CD4-positive, alpha-beta T cell treated with Interferon gamma for 1 hour (primary cell): ENCODE data around the gene MYCN.
"Not testable (repeated sequence)": the region's sequence is repeated elsewhere in the genome, so short reads cannot be mapped to it uniquely, and the experiment has no call there.

ENCODE experiments used
- DNase-seq: peaks from one replicate; pipeline ENCODE4 v3.0.0-alpha.2; 2020

MYCN gene

DNA sequence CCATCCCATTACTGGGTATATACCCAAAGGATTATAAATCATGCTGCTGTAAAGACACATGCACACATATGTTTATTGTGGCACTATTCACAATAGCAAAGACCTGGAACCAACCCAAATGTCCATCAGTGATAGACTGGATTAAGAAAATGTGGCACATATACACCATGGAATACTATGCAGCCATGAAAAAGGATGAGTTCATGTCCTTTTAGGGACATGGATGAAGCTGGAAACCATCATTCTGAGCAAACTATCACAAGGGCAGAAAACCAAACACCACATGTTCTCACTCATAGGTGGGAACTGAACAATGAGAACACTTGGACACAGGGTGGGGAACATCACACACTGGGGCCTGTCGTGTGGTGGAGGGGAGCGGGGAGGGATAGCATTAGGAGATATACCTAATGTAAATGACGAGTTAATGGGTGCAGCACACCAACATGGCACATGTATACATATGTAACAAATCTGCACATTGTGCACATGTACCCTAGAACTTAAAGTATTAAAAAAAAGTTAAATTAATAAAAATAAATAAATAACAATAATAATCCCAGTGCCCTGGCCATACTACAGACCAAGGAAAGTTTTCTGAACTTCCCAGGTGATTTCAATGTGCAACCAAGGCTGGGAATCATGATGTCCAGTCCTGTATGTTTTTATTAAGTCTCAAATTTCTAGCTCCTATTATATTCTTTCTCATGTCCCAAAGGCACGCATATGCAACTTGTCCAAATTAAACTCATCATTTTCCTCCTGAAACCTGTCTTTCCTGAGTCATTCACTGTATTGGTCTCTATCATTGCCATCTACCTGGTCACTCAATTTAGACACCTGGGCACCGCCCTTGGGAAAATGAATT is 23.0 kb downstream of the MYCN start:
- not testable (repeated sequence) for DNase-seq

DNA sequence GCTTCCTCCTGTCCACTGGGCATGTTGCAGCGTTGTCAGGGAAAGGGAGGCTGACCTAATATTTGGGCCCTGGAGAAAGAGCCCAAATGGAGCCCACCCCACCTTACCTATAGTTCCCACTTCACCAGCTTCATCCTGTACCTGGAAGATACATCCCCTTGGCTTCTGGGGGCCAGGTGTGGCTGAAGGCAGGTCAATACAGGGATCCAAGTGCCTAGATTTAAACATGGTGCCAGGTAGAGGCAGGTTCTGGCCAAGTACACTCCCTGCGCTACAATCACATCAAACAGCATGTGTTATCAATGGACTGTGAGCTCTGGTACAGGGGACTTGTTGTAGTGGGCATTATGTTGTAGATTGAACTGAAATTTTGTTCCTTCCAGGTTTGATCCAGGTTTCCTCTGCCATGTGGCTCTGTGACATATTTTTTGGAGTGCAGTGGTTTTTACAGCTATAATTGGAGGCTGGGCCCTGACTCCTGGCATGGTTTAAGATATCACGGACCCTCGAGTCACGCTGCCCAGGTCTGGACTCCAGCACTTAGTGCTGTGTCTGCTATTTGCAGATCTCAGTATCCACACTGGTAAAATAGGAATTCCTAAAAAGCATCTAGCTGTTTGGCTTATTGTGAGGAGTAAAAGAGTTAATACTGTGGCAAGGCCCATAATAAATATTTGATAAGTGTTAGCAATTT is 23.8 kb downstream of the MYCN start:
- DNase-seq: no peak

DNA sequence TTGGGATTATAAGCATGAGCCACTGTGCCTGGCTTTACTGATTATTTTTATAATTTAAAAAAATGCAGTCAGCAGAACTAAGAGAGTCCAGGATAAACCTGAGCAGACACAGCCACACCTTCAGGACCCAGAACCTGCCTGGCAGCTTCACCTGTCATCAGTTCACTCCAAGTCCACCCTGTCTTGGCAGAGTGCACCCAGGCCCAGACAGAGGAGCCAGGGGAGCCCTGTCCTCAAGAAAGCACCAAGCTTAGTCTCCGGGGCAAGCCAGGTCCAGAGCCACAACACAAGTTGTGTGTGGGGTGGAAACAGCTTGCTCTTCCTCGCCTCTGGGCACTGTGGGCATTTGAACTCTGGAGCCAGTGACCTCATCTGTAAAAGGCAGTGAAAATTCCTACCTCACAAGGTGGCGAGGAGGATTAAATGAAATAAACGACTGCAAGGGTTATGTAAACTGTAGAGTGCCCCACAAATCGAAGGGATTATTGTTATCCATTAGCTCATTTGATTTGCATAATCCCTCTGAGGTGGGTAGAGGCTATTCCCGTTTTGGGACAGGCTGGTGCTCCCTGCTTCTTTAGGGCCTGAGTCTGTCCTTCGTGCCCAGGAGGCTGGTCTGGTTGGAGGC is 24.7 kb downstream of the MYCN start:
- no peak for DNase-seq

DNA sequence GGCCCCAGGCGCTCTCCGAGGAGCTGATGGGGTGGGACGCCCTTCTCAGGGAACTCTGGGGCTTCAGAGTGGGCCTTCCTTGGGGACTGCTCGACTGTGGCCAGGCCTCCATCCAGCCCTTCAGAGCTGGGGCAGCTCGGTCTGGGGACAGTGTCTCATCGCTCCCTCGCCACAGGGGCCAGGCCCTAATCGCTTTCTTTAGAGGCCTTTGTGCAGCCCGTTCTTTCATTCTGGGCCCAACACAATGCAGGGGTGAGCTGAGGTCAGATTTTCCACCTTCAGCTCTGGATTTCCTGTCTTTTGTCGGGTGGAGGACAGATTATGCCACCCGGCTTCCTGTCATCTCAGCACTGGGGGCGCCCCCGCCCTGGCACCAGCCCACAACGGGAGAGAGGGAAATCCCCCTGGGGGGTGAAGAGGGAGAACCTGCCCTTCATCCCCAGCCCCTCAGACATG is 25.2 kb downstream of the MYCN start:
- DNase-seq: peak; percentile 18

DNA sequence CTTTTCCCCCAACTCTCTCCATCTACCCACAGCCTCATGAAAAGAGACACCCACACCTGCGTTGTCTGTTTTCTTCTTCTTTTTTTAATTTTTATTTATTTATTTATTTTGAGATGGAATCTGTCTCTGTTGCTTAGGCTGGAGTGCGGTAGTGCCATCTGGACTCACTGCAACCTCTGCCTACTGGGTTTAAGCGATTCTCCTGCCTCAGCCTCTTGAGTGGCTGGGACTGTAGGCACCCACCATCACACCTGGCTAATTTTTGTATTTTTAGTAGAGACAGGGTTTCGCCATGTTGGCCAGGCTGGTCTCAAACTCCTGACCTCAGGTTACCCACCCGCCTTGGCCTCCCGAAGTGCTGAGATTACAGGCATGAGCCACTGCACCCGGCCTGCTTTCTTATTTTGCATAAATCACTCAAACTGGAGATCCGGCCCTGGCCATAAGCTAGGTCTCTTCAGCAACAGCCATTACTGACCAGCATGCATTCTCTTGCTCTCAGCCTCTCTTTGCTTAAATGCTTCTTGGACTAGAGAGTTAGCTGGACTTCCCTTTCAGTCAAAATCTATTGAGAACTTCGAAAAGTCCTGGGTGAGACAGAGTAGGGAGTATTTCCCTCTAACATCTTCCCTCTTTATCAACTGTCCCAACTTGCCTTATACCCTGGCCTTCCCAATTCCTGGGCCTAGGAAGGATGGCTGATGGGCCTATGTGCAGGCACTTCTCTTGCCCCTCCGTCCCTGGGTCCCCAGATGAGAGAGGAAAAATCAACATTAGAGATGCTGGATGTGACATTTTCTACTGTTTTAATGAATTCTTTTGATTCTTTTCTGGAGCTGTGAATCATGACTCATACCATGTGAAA is 27.3 kb downstream of the MYCN start:
- DNase-seq: no peak

DNA sequence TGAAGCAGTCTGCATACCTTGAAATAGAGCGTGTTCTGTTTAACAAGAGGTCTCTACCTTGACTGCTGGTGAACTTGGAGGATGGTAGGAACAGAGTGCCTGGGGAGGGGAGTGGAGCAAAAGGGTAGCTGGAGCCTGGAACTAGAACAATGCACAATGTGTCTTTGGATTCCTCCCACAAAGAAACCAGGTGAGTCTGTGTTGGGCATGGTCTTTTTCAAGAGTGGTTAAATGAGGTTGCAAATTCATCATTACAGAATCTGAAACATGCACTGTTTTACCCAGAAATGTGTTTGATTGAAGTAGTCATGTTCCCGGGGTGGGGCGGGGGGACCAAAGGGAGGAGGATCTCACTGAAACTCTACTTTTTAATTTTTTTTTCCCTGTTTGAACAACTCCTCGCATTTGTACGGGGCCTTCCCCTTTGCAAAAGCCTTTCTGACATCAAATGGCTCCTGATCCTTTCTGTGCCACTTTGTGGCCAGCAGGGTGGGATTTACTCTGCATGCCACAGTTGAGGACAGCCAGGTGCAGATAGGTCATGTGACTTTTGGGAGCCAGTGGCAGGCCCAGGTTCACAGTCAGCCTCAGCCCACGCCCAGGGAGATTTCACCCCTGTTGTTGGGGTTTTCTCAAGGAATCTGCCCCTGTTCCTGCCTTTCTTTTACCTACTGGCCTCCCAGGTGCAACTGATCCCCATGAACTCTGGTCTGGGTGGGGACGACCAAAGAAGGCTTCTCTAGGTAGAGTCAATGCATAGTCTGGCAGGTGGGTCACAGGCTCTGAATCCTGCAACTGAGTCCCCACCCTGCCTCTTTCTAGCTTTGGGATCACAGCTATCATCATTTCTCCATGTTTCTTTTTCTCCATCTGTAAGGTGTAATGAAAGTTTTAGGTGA is 28.2 kb downstream of the MYCN start:
- DNase-seq: no peak

DNA sequence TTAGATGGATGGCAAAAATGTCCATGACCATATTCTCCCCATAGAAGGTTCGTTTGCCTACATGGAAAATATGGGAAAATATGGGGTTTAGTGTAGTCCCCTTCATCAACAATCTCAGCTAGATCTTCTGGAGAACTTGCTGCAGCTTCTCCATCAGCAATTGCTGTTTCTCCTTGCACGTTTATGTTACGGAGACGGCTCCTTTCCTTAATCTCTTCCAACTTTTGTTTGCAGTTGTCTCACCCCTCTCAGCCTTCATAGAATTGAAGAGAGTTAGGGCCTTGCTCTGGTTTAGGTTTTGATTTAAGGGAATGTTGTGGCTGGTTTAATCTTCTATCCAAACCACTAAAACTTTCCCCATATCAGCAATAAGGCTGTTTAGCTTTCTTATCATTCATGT is 28.9 kb downstream of the MYCN start:
- no peak for DNase-seq

DNA sequence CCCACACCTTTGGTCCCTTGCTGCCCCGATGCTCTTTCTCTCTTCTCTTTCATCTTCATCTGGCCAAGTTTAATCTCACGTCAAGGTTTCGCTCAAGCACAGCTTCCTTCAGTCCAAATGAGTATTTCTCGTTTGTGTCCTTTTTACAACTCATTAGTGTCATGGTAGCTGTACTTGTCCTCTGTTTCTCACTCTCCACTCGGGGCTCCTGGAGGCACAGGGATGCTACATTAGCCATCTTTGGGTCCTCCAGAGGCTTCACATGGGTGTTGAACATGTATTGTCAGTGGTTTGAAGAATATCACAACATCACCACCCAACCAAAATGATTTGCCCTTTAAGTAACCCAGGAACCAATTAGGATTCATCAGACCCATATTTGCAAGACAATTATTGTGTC is 30.4 kb downstream of the MYCN start:
- no peak for DNase-seq

DNA sequence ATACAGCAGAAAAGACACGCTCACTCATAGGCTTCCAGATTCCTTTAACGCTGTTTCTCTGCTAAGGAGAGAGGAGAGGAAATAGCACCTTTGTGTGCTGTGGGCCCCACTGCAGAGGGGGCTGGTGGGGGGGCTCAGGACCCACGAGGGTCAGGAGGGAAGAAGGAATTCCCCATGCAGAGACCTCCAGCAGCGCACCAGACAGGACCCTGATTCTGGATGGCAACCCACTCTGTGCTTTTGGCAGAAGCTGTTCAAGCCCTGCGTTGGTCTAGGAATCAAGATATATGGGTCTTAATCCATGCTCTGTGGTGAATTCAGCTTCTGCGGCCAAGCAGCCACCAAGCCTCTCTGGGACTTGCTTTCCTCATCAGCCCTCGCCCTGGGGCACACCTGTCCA is 31.0 kb downstream of the MYCN start:
- DNase-seq: no peak

DNA sequence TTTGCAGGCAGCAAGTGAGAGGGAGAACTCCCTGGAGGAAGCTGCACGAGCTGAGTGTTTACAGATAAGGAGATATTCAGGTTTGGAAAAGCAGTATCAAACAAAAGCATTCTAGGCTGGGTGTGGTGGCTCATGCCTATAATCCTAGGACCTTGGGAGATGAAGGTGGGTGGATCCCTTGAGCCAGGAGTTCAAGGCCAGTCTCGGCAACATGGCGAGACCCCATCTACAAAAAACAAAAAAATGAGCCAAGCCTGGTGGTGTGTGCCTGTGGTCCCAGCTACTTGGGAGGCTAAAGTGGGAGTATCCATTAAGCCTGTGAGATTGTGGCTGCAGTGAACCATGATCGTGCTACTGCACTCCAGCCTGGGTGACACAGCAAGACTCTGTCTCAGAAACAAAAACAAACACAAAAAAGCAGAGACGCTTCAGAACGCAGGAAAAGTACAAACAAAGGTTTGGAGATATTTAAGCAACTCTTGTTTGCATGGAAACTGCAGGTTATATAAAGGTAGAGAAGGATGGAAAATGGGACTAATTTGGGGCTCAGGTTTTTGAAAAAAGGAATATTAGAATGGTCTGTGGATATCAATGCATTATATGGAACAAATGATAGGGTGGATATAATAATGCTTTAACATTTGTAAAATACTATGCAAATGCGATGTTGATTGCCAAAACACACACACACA is 31.6 kb downstream of the MYCN start:
- DNase-seq: no peak

DNA sequence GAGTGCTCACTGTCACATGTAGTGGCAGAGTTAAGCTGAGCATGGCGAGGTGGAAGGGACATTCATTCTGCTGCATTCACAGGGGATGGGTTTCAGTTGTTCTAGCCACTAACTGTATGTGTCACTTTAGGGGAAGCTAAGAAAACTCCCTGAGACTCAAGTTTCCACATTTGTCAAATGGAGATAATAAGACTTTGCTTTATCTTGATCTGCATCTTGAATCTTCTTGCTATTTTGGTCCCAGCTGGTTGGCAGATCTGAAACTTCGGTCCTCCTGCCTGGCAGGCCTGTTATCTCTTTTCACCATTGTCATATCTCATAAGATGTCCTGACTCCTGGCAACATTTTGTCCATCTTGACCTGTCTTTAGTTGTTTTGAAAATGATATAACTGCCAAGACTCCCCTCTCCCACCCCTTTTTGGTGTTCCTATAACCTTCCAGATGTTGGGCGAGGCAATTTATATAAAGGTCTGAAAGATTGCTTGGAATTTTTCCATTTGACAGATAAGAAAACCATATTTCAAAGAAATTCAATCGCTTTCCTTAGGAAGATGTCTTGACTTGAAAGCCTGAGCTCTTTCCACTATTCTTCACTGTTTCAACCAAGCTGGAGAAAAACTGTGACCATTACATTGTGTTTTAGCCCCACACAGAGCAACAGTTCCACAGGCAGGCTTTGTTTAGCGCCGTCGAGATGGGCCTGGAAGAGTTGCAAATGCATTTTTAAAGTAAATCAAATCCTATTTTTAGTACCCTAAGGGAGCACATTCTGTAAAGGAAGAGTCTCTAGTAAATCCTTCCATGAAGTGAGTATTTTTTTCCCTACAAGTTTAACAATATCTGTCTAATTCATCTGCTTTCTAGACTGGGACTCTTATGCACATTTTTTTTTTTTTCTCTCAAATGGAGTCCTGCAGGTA is 33.4 kb downstream of the MYCN start:
- DNase-seq: no peak

DNA sequence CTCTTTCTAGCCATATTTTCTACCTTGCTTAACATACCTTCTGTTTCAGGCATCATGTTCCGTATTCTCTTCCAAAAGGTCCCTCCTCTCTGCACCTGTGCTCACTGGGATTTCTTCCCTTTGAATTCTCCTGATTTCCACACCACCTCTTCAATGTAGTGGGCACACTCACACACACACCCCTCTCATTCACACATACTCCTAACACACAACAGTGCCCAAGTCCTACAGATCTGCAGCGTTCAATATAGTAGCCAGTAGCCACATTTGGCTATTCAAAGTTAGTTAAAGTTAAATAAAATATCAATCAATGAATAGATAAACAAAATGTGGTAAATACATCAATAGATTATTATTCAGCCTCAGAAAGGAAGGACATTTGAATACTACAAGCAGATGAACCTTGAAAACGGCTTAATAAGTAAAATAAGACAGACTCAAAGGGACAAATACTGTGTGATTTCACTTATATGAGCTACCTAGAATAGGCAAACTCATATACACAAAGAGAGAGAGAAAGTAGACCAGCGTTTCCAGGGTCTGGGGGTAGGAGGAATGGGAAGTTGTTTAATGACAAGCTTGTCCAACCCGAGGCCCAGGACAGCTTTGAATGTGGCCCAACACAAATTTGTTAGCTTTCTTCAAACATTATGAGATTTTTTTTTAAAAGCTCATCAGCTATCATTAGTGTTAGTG is 34.4 kb downstream of the MYCN start:
- no peak for DNase-seq

DNA sequence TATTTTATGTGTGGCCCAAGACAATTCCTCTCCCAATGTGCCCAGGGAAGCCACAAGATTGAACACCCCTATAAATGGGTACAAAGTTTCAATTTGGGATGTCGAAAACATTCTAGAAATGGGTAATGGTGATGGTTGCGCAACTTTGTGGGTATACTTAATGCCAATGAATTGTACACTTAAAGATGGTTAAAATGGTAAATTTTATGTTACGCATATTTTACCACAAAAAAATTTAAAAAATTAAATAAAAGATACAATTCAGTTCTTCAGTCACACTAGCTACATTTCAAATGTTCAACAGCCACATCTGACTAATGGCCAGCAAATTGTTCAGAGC is 34.9 kb downstream of the MYCN start:
- DNase-seq: no peak

DNA sequence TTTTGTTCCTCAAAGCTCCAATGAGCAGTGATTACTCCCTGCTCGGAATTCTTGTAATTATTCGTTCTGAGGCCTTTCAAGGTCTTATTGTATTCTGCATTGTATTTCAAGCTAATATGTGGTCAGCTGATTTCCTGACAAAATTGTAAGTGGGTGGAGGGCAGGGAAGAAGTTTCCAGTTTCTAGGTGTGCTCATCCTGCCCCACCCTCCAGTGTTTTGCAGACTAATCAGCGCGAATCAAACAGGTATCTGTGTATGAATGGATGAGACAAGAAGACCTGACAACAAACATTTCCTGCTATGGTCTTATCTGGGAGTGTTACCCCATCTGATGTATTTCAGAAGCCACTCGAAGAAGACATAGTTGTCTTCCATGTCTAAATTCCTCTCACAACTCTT is 35.3 kb downstream of the MYCN start:
- DNase-seq: no peak

DNA sequence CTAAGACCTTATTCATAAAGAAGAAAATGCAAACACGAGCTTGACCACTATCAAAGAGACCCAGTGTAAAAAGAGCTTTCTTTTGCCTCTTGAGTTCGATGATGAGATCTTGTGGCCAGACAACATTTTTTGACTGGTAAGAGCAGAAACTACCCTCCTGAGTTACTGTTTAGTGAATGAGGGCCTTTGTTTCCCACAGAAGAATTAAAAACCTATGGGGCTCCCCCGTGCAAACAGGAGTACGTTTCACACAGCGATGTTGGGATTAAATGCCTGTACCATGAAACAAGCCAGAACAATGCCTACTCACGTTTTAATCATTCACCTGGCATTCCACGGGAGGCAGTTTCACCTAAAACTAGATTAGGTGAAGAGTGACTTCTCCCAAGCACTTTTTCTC is 36.0 kb downstream of the MYCN start:
- DNase-seq: no peak

DNA sequence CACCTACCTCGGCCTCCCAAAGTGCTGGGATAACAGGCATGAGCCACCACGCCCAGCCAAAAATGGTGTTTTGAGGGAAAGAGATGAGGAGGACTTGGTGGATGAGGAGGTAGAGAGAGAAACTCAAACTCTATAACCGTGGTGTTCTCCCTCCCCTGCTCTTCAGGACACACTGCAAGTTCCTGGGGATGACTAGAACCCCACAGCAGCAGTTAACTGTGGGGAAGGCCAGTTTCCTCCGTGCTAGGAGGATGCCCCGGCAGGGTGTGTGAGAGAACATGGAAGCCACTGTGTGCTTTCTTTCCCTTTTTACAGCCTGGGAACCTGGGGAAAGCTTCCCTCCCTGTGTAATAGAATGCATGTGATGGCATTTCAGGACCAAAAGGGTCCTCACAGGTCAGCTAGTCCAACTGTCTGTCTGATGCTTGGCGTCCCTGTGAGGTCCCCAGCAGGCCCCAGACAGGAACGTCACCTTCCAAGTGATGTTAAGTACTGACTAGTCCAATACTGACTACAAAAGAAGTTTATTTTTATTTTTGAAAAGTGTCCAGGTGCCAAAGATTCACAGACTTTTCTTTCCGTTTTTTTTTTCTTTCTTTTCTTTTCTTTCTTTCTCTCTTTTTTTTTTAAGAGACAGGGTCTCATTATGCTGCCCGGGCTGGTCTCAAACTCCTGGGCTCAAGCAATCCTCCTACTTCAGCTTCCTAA is 38.9 kb downstream of the MYCN start:
- DNase-seq: no peak

DNA sequence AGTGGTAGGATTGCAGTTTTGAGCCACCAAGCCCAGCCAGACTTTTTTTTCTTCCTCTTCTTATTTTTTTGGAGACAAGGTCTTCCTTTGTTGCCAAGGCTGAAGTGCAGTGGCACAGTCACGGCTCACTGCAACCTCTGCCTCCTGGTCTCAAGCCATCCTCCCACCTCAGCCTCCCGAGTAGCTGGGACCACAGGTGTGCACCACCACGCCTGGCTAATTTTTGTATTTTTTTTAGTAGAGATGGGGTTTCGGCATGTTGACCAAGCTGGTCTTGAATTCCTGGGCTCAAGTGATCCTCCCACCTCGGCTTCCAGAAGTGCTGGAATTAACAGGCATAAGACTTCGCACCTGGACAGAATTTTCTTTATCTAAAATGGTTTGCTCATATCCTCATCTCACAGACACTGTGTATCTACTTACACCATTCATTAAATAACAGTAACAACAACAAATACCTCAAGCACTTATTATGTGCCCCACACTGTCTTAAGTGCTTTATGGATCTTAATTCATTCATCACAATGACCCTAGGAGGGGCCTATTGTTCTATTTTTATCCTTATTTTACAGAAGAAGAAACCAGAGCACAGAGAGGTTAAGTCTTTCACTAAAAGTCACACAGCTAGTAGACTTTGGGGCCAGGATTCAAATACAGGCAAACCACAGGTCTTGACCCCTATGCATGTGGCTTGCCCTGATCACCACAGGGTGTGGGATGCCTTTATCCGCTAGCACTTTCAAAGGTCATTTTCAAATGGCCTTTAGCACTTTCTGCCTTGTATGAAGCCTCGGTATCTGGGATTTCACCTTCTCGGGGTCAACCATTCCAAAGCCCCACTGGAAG is 39.6 kb downstream of the MYCN start:
- DNase-seq: no peak

DNA sequence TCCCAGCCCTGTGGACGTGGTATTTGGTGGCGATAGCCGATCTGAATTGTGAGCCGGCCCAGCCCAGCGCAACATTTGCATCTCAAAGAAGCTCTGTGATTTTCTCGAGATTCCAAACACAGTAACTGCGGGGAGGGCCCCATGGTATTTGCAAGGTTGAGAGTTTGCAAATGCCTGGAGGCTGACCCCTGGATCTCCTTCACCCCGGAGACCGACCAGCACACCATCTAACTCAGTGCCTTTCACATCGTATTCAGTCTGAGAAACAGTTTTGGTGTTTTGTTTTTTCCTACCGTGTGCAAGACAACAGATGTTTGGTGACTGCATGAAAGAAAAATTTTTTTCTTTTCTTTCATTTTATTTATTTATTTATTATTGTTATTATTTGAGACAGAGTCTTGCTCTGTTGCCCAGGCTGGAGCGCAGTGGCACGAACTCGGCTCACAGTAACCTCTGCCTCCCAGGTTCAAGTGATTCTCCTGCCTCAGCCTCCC is 40.3 kb downstream of the MYCN start:
- DNase-seq: no peak
